ENCODE measurements around the gene CLEC18A.
"Not testable (repeated sequence)": the region's sequence is repeated elsewhere in the genome, so short reads cannot be mapped to it uniquely, and the experiment has no call there.

GRCh38 chr16:69967688-69968087 is 16.6 kb downstream of the CLEC18A start:
- TF ChIP-seq CTCF (IDR thresholded peaks at IDR 0.05); REST (IDR thresholded peaks at IDR 0.05; ENCODE audit: insufficient read depth in 1 of 2, low read depth in 2 of 2, low read length in 1 of 2); POLR2AphosphoS5 (IDR thresholded peaks at IDR 0.05; ENCODE audit: low read depth, low read length); SIN3A (IDR thresholded peaks at IDR 0.05; ENCODE audit: borderline replicate concordance, insufficient read depth, low read depth, low read length): not testable (repeated sequence)
